ENCODE results near the gene MEIG1. TPM values are rescaled to one million over a fixed set of nuclear protein-coding genes. Genes with fewer than 3 reads are reported as not detected.

The MEIG1 gene
- total RNA-seq, 1 experiment from 2014 or later: 1.7 TPM

GRCh38 chr10:14952851-14953423, 6.3 kb upstream of the MEIG1 start:
- TSS peak; percentile 41 for BruUV-seq (replicated peaks)
- peak; percentile 3 for DNase-seq (ENCODE audit: unreplicated experiment)

GRCh38 chr10:14953424-14954000, 5.7 kb upstream of the MEIG1 start:
- no peaks in the 10 kb centered on the region for H3K9me3 Mint-ChIP-seq (ENCODE audit: unreplicated experiment)
- TF ChIP-seq CTCF (IDR thresholded peaks at IDR 0.05; ENCODE audit: unreplicated experiment): no peak
- H3K27ac Mint-ChIP-seq (ENCODE audit: low read depth, unreplicated experiment): peak overlapping the region; percentile 90
- H3K4me3 Mint-ChIP-seq (ENCODE audit: unreplicated experiment): peak overlapping the region; percentile 92
- H3K27me3 Mint-ChIP-seq (ENCODE audit: insufficient read depth, unreplicated experiment): no peaks in the 10 kb centered on the region
- H3K36me3 Mint-ChIP-seq (ENCODE audit: insufficient read depth, unreplicated experiment): no peaks in the 10 kb centered on the region
- ChIA-PET CTCF (interaction anchor here (0.5 to 2.0 kb wide), 11 partner anchors 27 to 214 kb away, joined by 3 to 11 read pairs (median 4); partner anchors contain the start of gene SUV39H2), POLR2A (interaction anchor here (0.7 to 3.2 kb wide), 21 partner anchors 9 to 214 kb away, joined by 3 to 32 read pairs (median 5); partner anchors contain the start of genes CDNF, HSPA14, MSANTD7 and RPP38)
- peaks cover 5% of the 10 kb centered on the region for H3K4me1 Mint-ChIP-seq (ENCODE audit: insufficient read depth, unreplicated experiment)
- intact Hi-C loops (cut with micrococcal nuclease): loop anchor here (5.0 kb wide), 2 partner anchors 116 to 154 kb away; partner anchors contain the start of genes CDNF, HSPA14 and MSANTD7
- DNase-seq (ENCODE audit: unreplicated experiment): no peak
- BruUV-seq (replicated peaks): no TSS peak

More at GRCh38 chr10:14952851-14953423, 6.3 kb upstream of the MEIG1 start:
- POLR2A ChIA-PET: interaction anchor here (0.9 to 3.2 kb wide), 14 partner anchors 23 to 214 kb away, joined by 3 to 32 read pairs (median 12); partner anchors contain the start of genes CDNF, HSPA14, MSANTD7 and RPP38
- Mint-ChIP-seq H3K9me3 (ENCODE audit: unreplicated experiment) (no peaks in the 10 kb centered on the region), H3K36me3 (ENCODE audit: insufficient read depth, unreplicated experiment) (no peaks in the 10 kb centered on the region), H3K4me1 (ENCODE audit: insufficient read depth, unreplicated experiment) (peaks cover 5% of the 10 kb centered on the region), H3K27me3 (ENCODE audit: insufficient read depth, unreplicated experiment) (no peaks in the 10 kb centered on the region), H3K27ac (ENCODE audit: low read depth, unreplicated experiment) (peak overlapping the region; percentile 90), H3K4me3 (ENCODE audit: unreplicated experiment) (peak overlapping the region; percentile 92)
- CTCF ChIA-PET: interaction anchor here (0.6 to 2.0 kb wide), 12 partner anchors 26 to 528 kb away, joined by 3 to 11 read pairs (median 4); partner anchors contain the start of gene SUV39H2
- no peak for TF ChIP-seq CTCF (IDR thresholded peaks at IDR 0.05; ENCODE audit: unreplicated experiment)
- intact Hi-C loops (cut with micrococcal nuclease): loop anchor here (5.0 kb wide), 2 partner anchors 116 to 154 kb away; partner anchors contain the start of genes CDNF, HSPA14 and MSANTD7

GRCh38 chr10:14954001-14954770, 5.0 kb upstream of the MEIG1 start, which contains the start of gene DCLRE1C:
Gene DCLRE1C, minus strand, starts transcription at chr10:14954096. Its CDS starts 86 bp downstream, at chr10:14954010.
- no peaks in the 10 kb centered on the region for H3K36me3 Mint-ChIP-seq (ENCODE audit: insufficient read depth, unreplicated experiment)
- BruUV-seq (replicated peaks): TSS peak; percentile 79
- peak within 1 kb of the TSS; percentile 90 for H3K27ac Mint-ChIP-seq (ENCODE audit: low read depth, unreplicated experiment)
- TF ChIP-seq CTCF (IDR thresholded peaks at IDR 0.05; ENCODE audit: unreplicated experiment): no peak
- DNase-seq (ENCODE audit: unreplicated experiment): peak; percentile 92
- peaks cover 5% of the 10 kb centered on the region for H3K4me1 Mint-ChIP-seq (ENCODE audit: insufficient read depth, unreplicated experiment)
- no peaks in the 10 kb centered on the region for H3K9me3 Mint-ChIP-seq (ENCODE audit: unreplicated experiment)
- ChIA-PET POLR2A (interaction anchor here (0.7 to 3.2 kb wide), 23 partner anchors 8 to 215 kb away, joined by 3 to 32 read pairs (median 5); partner anchors contain the start of genes CDNF, HSPA14, MSANTD7 and NMT2), CTCF (interaction anchor here (0.5 to 2.0 kb wide), 6 partner anchors 75 to 152 kb away, joined by 3 to 11 read pairs (median 4); partner anchors contain the start of gene SUV39H2)
- H3K27me3 Mint-ChIP-seq (ENCODE audit: insufficient read depth, unreplicated experiment): no peaks in the 10 kb centered on the region
- intact Hi-C loops (cut with micrococcal nuclease): loop anchor here (5.0 kb wide), 2 partner anchors 117 to 153 kb away; partner anchors contain the start of genes CDNF, HSPA14 and MSANTD7
- peak within 1 kb of the TSS; percentile 92 for H3K4me3 Mint-ChIP-seq (ENCODE audit: unreplicated experiment)

All from MCF 10A (cell line).